ENCODE data around the gene FIBCD1.

Gene FIBCD1

DNA sequence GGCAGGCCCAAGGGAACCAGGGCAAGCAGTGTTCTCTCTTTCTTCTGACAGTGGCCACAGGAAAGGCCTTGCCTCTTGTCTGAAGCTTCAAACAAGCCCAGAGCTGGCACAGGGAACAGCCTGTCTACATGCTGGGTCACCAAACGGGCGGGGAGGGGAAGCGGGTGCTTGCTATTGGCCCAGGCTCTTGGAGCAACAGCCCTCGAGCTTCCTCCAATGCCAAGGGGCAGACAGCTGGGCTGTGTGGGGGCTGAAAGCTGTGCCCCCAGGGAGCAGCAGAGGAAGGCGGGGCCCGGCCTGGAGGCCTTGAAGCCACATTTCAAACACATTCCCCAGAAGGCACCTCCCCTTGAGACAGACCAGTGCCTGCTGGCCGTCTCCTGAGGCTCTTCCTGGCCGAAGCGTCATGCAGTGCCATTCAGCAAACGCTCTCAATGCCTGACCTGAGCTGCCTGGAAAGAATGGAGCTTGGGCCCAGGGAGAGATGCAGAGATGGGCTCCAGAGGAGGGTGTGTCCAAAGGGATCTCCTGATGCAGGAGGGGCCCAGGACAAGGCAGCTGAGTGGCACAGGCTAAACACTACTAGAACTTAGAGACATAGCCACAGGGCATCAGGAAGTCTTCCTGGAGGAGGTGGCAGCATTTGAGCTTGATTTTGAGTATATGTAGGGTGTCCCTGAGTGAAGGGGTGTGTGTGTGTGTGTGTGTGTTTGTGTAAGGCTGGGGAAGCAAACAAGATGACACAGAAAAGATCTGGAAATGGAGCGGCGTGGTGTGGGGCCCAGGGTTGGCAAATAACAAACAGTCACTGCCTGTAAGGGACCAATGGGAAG is 2.5 kb downstream of the FIBCD1 start:
- no peak for DNase-seq (ENCODE audit: low read depth)

DNA sequence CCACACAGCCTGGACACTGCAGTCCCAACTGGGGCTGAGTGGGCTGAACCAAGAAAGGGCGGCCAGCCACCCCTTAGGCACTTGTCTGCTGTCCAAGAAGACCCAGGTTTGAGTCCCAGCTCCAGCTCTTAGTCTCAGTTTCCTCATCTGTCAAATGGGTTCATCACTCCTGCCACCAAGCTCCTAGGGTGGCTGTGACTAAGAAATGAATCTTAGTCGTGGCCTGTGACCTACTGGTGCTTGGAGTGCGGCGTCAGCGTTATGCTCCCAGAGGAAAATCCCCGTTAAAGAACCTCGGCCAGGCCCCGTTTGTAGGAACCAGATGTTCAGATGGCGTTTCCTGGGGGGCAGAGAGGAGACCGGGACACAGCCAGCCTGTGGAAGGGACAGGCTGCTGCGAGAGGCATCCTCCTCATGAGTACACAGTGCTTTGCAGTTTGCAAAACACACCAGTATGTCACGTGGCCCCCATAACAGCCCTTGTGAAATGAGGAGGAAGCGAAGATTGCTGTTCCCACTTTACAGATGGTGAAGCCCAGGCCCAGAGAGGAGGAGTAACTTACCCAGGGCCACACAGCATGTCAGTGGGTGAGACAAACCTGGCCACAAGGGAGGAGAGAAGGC is 3.3 kb downstream of the FIBCD1 start:
- DNase-seq (ENCODE audit: low read depth) = no peak

DNA sequence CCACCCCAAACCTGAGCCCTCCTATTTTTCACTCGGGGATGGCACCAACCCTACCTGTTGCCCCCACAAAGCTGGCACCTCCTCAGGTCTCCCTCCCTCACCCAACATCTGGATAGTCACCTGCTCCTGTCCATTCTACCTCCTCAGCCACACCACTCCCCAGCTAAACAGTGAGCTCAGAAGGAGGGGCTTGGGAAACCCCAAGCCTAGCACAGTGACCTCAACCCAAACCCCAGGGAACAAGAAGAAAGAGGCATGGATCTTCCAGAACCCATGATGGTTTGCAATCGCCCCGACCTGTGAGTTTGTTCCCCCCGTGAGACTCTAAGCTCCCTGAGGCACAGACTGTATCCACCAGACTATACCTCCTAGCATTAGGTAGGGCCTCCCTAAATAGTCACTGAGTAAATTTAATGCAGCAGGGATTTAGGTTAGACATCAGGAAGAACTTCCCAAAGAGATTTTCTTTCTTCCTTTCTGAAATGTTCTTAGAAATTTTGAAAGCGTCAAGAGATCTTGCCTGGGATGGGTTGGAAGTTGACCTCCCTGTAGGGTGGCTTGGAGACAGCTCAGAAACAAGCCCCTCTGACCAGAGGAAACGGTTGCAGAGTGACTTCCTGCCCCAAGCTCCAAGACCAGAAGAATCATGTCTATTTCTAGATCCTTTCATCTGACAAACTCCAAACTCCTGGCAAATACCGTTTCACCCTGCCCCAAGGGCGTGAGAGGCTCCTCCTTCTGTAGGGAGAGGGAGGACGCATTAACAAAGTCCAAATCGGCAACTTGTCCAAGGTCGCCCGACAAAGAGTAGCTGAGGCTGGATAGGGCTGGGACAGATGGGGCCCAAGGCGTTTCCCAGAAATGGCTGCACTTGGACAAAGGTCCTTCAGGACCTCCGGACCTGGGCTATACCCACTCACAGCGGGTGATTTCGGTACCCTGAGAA is 4.1 kb downstream of the FIBCD1 start:
- no peak for DNase-seq (ENCODE audit: low read depth)

DNA sequence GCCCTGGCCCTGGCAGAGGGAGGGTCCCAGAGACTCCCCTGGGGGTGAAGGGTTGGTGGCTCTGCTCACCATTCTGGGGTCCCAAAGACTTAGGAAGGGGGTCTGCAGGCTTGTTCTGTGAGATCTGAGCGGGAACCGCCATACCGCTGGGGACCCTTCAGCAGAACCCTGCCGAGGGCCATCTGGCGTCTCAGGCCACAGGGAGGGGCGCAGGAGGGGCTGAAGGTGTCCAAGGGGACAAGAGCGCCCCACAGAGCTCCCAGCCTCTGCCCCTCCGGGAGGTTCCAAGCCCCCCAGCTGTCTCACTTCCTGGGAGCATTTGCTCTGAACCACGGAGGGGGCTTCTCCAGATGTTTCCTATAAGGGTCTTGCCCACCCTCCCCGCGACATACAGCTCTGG is 4.8 kb downstream of the FIBCD1 start:
- DNase-seq (ENCODE audit: low read depth) = no peak

DNA sequence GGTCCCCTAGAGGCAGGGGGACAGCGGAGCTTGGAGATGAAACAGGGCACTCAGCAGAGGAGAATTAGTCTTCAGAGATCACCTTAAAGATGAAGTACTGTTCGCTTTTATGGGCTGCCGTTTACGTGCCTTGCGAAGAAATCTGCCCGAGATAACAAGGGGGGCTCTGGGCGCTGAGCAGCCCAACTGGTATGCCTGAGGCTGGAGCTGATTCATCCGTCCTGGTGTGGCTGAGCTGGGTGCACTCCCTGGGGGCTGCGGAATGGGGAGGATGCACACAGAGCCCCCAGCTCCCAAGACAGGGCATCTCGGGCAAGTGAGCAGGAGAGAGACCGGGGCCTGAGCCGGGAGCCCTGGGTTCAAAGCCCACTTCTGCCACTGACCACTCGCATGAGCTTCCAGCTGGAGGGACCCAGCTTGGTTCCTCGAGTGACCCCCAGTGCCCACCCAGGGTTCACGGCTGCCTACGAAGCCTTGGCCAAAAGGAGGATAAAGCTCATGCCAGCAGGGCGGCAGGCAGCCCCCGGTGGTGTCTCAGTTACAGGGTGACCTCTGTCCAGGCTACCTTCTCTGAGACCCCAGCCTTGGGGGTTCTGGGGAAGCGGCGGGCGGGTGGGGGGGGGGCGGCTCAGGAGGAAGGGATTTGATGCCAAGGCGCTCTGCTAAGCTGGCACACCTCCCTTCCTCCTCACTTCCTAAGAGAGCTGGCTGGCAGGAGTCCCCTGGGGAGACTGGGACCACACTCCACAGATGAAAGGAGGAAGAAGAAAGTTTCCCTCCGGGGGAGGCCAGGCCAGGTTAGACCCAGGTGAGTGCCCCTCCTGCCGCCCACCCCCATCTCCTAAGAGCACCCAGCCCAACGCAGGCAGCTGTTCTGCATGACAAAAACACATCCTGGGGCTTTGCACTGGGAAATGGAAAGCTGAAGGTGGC is 5.7 kb downstream of the FIBCD1 start:
- DNase-seq (ENCODE audit: low read depth) = no peak

DNA sequence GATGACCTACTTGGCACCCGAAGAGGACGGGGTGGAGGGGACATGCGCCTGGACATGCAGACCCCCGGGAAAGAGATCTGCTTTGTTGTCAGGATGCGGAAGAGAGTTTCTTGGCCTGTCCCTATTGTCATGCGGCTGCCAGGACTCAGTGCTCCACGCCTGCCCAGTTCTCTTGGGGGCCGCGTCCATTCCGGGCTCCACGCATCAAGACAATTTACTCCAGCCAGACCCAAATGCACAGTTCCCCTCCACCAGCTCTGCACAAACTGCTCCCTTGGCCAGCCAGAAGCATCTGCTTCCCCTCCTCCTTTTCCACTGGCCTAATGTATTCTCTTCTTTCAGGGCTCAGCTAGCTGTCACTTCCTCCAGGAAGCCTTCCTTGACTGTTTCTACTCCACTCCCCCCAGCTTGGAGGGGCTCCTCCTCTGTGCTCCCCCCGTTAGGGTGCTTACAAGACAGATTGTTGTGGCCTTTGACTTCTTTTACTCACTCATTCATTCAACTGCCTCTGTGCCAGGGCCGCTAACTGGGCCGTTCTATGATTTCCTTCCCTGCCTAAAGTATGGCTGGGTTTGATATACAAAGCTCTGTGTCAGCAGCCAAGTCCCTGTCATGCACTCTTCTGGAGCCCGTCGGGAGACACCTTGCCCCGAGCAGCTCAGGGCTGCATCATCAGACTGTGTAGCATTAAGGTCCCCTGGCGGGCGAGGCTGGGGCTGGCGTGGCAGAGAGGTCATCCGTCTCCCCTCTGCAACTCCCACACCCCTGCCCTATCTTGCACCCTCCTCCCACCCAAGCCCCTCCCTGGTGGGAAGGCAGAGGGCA is 6.6 kb downstream of the FIBCD1 start:
- no peak for DNase-seq (ENCODE audit: low read depth)

DNA sequence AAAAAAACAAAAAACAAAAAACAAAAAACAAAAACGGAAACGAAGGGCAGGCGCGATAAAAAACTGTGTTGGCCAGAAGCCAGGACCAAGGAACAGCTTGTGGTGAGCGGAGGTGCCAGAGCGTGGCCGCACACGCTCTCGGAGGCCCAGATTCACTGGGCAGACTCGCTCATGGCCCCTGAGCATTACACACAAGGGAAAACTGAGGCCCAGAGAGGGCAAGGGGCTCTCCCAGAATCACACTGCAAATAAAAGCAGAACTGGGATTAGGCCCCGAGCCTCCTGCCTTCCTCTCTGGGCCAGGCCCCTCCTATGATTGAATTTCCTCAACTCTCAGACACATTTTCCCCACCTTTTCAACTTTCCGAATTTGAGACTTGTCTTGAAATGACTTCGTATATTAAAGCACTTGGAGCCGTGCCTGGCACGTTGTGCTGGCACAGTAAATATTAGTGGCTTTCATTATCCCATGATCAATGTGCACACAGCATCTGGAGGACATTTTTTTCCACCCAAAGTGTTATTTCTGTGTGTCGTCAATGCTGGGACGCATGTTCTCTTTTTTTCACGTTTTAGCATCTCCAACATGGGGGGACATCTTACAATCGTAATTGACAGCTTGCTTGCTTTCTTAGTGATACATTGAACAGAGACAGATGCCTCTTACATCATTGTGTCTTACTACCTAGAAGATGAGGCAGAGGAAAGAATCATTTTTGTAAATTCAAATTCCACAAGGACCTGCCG is 7.4 kb downstream of the FIBCD1 start:
- no peak for DNase-seq (ENCODE audit: low read depth)

DNA sequence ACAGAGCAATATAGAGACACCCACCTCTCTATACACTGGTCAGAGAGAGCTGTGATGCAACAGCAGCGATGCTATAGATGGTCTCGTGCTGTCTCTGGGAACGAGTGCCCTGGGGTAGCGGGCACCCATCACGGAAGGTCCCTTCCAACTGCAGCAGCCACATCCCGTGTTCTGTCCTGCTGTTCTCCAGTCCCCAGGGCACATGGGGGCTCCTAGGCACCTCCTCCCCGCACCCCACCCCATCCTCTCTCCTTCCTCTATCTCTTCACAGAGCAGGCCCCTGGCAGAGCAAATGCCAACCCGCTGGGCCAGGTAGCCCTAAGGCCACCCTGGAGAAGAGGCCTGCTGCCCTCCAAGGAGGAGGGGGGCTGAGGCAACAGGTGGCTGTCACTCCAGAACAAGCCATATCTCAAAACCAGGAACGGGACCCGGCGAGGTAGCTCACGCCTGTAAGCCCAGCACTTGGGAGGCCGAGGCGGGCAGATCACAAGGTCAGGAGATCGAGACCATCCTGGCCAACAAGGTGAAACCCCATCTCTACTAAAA is 8.2 kb downstream of the FIBCD1 start:
- no peak for DNase-seq (ENCODE audit: low read depth)

DNA sequence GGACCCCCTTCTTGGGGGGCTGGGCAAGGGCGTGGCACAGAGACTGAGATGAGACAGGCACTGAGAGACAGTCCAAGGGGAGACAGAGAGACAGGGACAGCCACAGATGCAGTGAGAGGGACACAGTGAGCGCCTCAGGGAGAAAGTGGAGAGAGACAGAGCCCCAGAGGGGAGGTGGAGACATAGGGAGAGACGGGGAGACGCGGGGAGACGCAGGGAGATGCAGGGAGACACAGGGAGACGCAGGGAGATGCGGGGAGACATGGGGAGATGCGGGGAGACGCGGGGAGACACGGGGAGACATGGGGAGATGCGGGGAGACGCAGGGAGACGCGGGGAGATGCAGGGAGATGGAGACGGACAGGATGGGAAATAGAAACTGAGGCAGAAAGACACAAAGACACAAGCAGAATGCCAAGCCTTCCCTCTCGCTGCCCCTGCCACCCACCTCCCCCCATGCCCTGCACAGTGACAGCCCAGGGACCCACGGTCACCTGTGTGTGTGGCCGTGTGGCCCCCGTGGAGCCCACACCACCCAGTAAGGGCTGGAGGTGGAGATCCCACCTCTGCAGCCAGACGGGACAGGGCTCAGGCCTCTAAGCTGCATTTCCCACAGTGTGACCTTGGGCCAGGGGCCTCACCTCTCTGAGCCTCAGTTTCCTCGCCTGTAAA is 8.8 kb downstream of the FIBCD1 start:
- DNase-seq (ENCODE audit: low read depth) = no peak

DNA sequence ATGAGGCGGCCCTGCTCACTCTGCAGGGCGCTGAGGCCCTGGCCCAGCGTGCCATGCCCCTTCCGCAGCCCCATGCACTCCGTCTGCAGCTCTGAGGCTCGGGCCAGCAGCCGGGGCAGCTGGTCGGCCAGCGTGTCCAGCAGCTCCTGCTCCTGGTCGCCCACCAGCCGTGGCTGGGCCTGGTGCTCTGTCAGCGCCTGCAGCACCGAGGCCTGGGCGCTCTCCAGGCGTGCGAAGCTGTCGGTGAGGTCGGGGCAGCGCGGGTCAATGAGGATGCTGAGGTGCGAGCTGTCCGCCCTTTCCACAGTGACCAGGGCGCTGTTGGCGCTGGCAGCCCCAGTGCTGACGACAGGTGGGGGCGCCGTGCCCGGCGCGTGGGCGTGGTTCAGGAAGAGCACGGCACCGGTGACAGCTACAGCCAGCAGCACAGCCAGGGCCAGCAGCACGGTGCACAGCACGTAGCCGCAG is 9.4 kb downstream of the FIBCD1 start:
- no peak for DNase-seq (ENCODE audit: low read depth)

DNA sequence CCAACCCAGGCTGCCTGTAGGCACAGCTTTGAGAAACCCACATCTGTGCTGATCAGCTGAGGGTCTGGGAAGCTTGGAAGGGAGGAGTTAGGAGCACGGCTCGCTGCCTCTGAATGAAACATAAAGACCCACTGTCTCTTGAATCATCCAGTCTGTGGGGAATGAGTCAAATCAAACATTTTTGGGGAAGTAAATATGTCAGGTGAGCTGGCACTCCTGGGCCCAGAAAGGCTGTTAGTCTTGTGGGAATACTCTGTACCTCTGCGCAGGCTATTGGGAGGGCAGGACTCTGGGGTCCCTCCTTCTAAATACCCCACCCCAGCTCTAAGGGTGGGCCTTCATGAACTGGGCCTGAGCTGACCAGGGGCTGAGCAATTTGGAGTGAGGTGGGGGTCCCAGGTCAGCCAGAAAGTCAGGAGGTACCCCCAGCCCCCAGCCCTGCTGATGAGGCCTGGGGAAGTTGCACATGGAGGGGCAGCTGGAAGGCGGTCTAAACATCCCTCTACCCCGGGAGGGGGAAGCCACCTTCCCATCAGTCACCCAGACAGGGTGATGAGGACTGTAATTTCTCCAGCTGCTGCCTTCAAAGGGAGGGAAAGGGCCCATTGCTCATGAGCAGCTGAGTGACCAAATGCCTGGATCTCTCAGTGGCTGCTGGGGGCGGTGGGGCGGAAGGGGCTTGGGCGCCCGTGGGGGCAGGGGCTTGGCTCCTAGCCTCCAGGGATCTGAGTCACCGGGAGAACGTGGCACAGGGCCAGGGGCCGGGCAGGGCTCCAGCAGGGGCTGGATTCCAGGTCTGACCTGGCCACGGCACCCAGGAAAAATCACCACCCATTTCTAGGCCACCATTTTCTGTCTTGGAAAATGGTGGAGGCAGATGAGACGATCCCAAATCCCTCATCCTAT is 10.8 kb downstream of the FIBCD1 start:
- DNase-seq (ENCODE audit: low read depth) = no peak

DNA sequence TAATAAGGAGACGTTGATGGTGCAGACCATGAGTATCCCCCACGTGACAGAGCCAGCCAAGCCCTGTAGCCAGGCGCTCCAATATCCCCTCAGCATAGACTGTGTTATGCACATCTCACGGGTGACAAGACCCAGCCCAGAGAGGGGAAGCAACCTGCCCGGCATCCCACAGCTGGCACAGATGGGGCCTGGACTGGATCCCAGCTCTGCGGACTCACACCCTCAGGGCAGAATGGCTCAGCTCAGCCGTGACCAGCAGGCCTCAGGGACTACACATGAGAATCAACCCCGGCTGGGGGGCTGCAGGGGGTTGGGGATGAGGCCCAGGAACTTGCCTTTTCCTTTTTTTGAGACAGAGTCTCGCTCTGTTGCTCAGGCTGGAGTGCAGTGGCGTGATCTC is 11.7 kb downstream of the FIBCD1 start:
- no peak for DNase-seq (ENCODE audit: low read depth)

DNA sequence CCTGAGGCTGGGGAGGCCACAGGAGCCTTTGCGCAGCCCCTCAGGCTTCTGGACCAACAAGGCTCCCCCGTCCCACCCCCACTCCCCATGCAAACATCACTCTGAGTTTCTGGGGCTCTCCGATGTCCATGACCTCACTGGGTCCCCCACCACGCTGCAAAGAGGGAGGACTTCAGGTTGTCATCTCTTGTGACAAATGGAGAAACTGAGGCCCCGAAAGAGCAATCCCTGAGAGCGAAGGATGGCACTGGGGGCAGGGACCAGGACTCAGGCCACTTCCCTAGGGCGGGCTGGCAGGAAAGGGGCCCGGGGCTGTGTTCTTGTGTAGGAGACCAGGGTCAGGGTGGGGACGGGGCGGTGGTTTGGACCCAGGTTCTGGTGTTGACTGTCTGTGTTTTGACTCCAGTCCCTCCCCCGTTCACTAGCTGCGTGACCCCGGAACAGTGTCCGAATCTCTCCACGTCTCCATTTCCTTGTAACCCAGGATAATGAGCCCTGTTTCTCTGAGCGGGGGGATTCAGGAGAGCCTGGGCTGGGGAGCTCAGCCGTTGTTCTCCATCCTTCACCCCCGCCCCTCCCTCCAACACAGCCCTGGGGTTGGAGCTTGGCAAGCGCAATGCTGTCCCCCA is 13.9 kb downstream of the FIBCD1 start:
- DNase-seq (ENCODE audit: low read depth) = no peak

DNA sequence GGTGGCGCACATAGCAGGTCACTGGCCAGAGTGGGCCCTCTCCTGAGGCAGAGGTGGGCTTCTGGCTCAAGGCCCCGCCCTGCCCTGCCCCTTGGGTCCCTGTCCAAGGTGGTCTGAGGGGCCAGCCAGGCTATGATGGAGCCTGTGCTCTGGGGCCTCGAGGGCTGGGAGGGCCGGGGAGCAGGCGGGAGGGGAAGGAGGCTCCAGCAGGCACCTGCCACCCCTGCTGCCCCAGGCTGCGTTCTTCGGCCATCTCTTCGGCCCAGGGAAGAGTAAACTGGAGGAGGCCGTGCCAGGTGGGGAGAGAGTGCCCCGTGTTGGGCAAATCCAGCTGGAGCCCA is 14.6 kb downstream of the FIBCD1 start:
- no peak for DNase-seq (ENCODE audit: low read depth)

DNA sequence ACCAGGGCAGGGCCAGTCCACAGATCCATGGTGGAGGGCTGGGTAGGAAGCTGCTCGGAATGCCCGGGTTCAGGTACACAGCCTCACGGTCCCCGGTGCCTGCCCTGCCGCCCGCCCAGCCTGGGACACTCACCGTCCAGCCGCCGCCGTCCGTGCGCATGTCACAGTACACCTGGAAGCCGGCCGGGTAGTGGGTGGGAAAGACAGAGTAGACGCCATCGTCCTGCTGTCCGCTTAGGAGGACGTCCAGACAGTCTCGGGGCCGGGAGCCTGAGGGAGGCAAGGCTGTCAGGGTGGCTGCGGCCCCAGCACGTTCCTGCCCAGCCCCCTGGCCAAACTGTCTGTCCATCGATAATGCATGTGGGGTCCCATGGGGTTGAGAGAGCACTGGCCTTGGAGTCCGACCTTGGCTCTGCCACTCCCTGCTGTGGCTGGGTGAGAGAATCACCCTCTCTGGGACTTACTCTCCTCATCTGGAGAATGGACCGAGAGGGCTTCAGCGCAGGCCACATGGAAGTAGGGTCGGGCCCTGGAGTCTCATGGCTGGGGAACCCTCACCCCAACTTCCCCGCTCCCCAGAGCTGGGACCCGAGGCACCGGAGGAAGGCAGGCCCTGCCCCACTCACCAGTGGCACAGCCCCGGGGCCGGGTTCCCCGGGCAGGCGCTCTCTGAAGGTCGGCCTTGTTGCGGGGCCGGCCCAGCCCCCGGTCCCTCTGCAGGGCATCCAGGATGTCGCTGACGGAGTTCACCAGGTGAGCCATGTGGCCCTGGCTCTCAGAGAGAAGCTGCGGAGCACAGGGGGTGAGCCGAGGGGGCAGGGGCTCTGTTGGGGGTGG is 15.2 kb downstream of the FIBCD1 start:
- no peak for DNase-seq (ENCODE audit: low read depth)

DNA sequence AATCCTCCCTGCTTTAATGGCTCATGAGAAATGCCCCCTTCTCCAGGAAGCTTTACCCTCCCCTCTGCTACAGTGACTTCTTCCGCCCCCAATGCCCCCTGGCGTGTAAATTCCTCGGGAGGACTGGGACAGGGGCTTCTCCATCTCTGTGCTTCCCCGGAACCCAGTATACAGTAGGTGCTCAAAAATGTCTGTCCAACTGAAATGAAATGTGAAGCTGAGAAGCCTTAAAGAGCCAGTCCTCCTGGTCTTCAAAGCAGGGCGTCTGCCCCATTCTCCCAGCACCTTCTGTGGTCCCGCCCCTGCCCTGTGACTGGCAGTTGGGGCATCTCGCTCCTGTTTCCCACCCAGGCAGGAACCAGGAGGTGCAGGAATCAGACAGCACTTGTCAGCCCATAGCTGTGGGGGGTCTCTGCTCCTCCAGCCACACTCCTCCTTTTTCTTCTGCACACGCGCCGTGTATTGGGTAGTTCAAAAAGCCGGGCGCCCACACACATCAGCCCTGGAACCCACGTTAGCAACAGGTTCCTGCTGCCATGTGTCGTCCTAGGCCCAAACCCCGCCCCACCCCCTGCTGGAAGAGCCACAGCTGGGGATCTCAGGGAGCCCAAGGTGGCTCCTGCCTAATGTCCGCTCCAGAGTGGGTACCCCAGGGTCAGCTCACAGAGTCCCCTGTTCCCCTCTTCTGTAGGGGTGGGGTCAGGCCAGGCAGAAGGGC is 16.0 kb downstream of the FIBCD1 start:
- no peak for DNase-seq (ENCODE audit: low read depth)
